ENCODE results near the gene RFC5. TPM values are rescaled to one million over a fixed set of nuclear protein-coding genes. Genes with fewer than 3 reads are reported as not detected.

RFC5 gene
- total and polyA plus RNA-seq, 2 of the 8 experiments (the other 6 are each of a cell fraction or from before 2014, with no cell fraction given): 34.4 to 40.6 TPM

DNA sequence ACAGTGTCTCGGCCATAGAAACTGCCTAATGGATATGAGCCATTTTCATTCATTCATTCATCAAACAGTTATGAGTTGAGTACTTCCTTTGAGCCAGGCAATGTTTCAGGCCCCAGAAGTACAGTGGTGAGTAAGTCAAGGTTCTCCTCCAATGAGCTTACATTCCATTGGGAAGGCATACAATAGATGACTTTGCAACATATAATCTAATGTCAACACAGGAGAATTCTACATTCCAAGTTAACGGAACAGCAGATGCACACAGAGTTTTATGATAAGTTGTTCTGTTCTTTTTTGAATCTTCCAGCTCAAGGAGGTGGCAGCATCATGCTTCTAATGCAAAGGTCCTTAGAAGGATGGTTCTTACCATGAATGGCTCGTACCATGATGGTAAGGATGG is 3.2 kb upstream of the RFC5 start:
- DNase-seq (ENCODE audit: low read depth in 1 of 2, low spot score in 2 of 2) (no peak), FAIRE-seq (no peak)
- H4K5ac ChIP-seq (ENCODE audit: insufficient read length, low read depth, low read length): no peak overlapping the region
- WGBS, 2 experiments (ENCODE audit: extremely low coverage in 1 of 2, insufficient coverage in 1 of 2, insufficient read length in 1 of 2, insufficient replicate concordance in 2 of 2, low coverage in 1 of 2, low lambda C conversion rate in 2 of 2, missing lambda C conversion rate in 1 of 2): 87% methylated on average over 3 of the region's 3 CpGs; no CpG with 5 or more reads in 1 of the 2 experiments
- TF ChIP-seq NRF1 (IDR thresholded peaks at IDR 0.05; ENCODE audit: low read depth, low read length) (no peak), RFX5 (IDR thresholded peaks at IDR 0.05; ENCODE audit: borderline replicate concordance, low read depth, low read length) (no peak)
- H3K36me3 ChIP-seq (ENCODE audit: control insufficient read depth in 2 of 4, insufficient read depth in 4 of 4, low read length in 3 of 4): no peaks in the 10 kb centered on the region
- H3K14ac ChIP-seq (ENCODE audit: insufficient read length): no peak overlapping the region
- no peaks in the 10 kb centered on the region for H3K9me3 ChIP-seq (ENCODE audit: insufficient read depth in 2 of 2, low read depth in 1 of 2, low read length in 1 of 2)
- H3K79me1 ChIP-seq (ENCODE audit: low read depth, low read length): no peaks in the 10 kb centered on the region
- no peak overlapping the region for H3K4me3 ChIP-seq (ENCODE audit: extremely low read depth in 1 of 4, insufficient read depth in 2 of 4, low read depth in 3 of 4, low read length in 4 of 4)
- peaks cover 3% of the 10 kb centered on the region for H3K23me2 ChIP-seq (ENCODE audit: low read depth, low read length)
- no peak overlapping the region for H3K9ac ChIP-seq (replicated peaks in 1 of 4; ENCODE audit: extremely low read depth in 1 of 4, low read depth in 3 of 4, low read length in 3 of 4)
- H2BK5ac ChIP-seq (ENCODE audit: low read depth, low read length): no peak overlapping the region
- H3K27me3 ChIP-seq (replicated peaks in 1 of 4; ENCODE audit: control insufficient read depth in 3 of 4, extremely low read depth in 1 of 4, insufficient read depth in 3 of 4, low read length in 3 of 4): no peaks in the 10 kb centered on the region
- H3K4me2 ChIP-seq (ENCODE audit: insufficient read depth in 1 of 2, low read depth in 2 of 2, low read length in 2 of 2): no peak overlapping the region
- H2BK20ac ChIP-seq (ENCODE audit: low read length): no peak overlapping the region
- H4K91ac ChIP-seq (replicated peaks; ENCODE audit: insufficient read length, low read length): no peak overlapping the region
- H3K79me2 ChIP-seq (ENCODE audit: control insufficient read depth in 1 of 2, insufficient read depth in 2 of 2, low read length in 2 of 2): peaks cover 8 to 15% of the 10 kb centered on the region in 2 experiments; a peak in 3 of 4 replicates
- no peak overlapping the region for H2AFZ ChIP-seq (ENCODE audit: low read length)
- H3K18ac ChIP-seq (ENCODE audit: extremely low read depth, low read length): no peak overlapping the region
- H4K20me1 ChIP-seq (replicated peaks in 1 of 2; ENCODE audit: control insufficient read depth in 1 of 2, insufficient read depth in 2 of 2, low read length in 2 of 2): no peaks in the 10 kb centered on the region
- no peaks in the 10 kb centered on the region; a peak in 1 of 7 replicates for H3K4me1 ChIP-seq (replicated peaks in 1 of 4; ENCODE audit: control insufficient read depth in 3 of 4, insufficient read depth in 4 of 4, low read length in 3 of 4)
- H3K56ac ChIP-seq (replicated peaks; ENCODE audit: insufficient read length, low read depth, low read length): no peak overlapping the region
- no peak overlapping the region for H3K27ac ChIP-seq (ENCODE audit: low read depth, low read length)
- CTCF ChIA-PET (ENCODE audit: partially characterized antibody): interaction anchor here (1.4 kb wide), 1 partner anchor 139 kb away, joined by 5 read pairs; no protein-coding TSS in a partner anchor
- no peak overlapping the region for H2BK15ac ChIP-seq (ENCODE audit: low read length)
- POLR2A ChIA-PET (ENCODE audit: partially characterized antibody): no interaction called here
- no peak overlapping the region for H4K8ac ChIP-seq (ENCODE audit: extremely low read depth, insufficient read depth, low read length)
- no peak overlapping the region for H2BK120ac ChIP-seq (replicated peaks; ENCODE audit: low read depth, low read length)
- no peak overlapping the region for H2BK12ac ChIP-seq (ENCODE audit: low read depth, low read length)
- H3K23ac ChIP-seq (ENCODE audit: insufficient read length): no peak overlapping the region
- H2AK5ac ChIP-seq (ENCODE audit: low read depth, low read length): no peak overlapping the region
- H3K4ac ChIP-seq (replicated peaks; ENCODE audit: insufficient read length, low read depth, low read length): no peak overlapping the region
